ENCODE measurements around the gene BSCL2. TPM values are rescaled to one million over a fixed set of nuclear protein-coding genes. Genes with fewer than 3 reads are reported as not detected.

BSCL2 gene
- total and polyA plus RNA-seq, 2 of the 13 experiments (the other 11 are each of a cell fraction or from before 2014, with no cell fraction given), result 19.5 to 21.1 TPM

- TF ChIP-seq ZNF503 (CRISPR knock-in tag; IDR thresholded peaks at IDR 0.05) (no peak), ZNF777 (CRISPR knock-in tag; IDR thresholded peaks at IDR 0.05) (peak; percentile 57; the same call in 1 of the 2 replicates), NR2F1 (CRISPR knock-in tag; IDR thresholded peaks at IDR 0.05) (peak in 1 of 2 experiments; percentile 87; a peak in 3 of 4 replicates), NFYC (CRISPR knock-in tag; IDR thresholded peaks at IDR 0.05) (peak; percentile 83), ZKSCAN1 (IDR thresholded peaks at IDR 0.05; ENCODE audit: low read length) (no peak), KMT2A (CRISPR knock-in tag; IDR thresholded peaks at IDR 0.05) (peak; percentile 36; the same call in 1 of the 2 replicates)
- TF ChIP-seq, protein P1, sequence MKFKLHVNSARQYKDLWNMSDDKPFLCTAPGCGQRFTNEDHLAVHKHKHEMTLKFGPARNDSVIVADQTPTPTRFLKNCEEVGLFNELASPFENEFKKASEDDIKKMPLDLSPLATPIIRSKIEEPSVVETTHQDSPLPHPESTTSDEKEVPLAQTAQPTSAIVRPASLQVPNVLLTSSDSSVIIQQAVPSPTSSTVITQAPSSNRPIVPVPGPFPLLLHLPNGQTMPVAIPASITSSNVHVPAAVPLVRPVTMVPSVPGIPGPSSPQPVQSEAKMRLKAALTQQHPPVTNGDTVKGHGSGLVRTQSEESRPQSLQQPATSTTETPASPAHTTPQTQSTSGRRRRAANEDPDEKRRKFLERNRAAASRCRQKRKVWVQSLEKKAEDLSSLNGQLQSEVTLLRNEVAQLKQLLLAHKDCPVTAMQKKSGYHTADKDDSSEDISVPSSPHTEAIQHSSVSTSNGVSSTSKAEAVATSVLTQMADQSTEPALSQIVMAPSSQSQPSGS (CRISPR knock-in tag; IDR thresholded peaks at IDR 0.05), result peak; percentile 19; the same call in 1 of the 2 replicates
- TF ChIP-seq, protein P2, sequence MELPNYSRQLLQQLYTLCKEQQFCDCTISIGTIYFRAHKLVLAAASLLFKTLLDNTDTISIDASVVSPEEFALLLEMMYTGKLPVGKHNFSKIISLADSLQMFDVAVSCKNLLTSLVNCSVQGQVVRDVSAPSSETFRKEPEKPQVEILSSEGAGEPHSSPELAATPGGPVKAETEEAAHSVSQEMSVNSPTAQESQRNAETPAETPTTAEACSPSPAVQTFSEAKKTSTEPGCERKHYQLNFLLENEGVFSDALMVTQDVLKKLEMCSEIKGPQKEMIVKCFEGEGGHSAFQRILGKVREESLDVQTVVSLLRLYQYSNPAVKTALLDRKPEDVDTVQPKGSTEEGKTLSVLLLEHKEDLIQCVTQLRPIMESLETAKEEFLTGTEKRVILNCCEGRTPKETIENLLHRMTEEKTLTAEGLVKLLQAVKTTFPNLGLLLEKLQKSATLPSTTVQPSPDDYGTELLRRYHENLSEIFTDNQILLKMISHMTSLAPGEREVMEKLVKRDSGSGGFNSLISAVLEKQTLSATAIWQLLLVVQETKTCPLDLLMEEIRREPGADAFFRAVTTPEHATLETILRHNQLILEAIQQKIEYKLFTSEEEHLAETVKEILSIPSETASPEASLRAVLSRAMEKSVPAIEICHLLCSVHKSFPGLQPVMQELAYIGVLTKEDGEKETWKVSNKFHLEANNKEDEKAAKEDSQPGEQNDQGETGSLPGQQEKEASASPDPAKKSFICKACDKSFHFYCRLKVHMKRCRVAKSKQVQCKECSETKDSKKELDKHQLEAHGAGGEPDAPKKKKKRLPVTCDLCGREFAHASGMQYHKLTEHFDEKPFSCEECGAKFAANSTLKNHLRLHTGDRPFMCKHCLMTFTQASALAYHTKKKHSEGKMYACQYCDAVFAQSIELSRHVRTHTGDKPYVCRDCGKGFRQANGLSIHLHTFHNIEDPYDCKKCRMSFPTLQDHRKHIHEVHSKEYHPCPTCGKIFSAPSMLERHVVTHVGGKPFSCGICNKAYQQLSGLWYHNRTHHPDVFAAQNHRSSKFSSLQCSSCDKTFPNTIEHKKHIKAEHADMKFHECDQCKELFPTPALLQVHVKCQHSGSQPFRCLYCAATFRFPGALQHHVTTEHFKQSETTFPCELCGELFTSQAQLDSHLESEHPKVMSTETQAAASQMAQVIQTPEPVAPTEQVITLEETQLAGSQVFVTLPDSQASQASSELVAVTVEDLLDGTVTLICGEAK (IDR thresholded peaks at IDR 0.05), result no peak
- TF ChIP-seq, protein P2 (CRISPR knock-in tag; IDR thresholded peaks at IDR 0.05), result peak; percentile 38; the same call in 1 of the 2 replicates
- TF ChIP-seq, protein P3, sequence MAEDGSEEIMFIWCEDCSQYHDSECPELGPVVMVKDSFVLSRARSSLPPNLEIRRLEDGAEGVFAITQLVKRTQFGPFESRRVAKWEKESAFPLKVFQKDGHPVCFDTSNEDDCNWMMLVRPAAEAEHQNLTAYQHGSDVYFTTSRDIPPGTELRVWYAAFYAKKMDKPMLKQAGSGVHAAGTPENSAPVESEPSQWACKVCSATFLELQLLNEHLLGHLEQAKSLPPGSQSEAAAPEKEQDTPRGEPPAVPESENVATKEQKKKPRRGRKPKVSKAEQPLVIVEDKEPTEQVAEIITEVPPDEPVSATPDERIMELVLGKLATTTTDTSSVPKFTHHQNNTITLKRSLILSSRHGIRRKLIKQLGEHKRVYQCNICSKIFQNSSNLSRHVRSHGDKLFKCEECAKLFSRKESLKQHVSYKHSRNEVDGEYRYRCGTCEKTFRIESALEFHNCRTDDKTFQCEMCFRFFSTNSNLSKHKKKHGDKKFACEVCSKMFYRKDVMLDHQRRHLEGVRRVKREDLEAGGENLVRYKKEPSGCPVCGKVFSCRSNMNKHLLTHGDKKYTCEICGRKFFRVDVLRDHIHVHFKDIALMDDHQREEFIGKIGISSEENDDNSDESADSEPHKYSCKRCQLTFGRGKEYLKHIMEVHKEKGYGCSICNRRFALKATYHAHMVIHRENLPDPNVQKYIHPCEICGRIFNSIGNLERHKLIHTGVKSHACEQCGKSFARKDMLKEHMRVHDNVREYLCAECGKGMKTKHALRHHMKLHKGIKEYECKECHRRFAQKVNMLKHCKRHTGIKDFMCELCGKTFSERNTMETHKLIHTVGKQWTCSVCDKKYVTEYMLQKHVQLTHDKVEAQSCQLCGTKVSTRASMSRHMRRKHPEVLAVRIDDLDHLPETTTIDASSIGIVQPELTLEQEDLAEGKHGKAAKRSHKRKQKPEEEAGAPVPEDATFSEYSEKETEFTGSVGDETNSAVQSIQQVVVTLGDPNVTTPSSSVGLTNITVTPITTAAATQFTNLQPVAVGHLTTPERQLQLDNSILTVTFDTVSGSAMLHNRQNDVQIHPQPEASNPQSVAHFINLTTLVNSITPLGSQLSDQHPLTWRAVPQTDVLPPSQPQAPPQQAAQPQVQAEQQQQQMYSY (CRISPR knock-in tag; IDR thresholded peaks at IDR 0.05), result peak; percentile 87
Observed at GRCh38 chr11:62645946-62646824, 61.0 kb downstream of the BSCL2 start, which contains the start of gene GANAB (continued).

All from HepG2 (cell line).